ENCODE results near the gene WDR76. TPM values are rescaled to one million over a fixed set of nuclear protein-coding genes. Genes with fewer than 3 reads are reported as not detected.

WDR76 gene
- total RNA-seq, 1 experiment from 2014 or later, result 27.2 TPM

- BruUV-seq (replicated peaks), result no TSS peak
Measured at GRCh38 chr15:43873651-43874050, 46.8 kb downstream of the WDR76 start.

GRCh38 chr15:43876872-43877271, 50.1 kb downstream of the WDR76 start:
- CTCF ChIA-PET, result interaction anchor here (0.6 kb wide), 2 partner anchors 127 to 347 kb away, joined by 3 to 5 read pairs; no protein-coding TSS in a partner anchor

More at GRCh38 chr15:43873651-43874050, 46.8 kb downstream of the WDR76 start:
- no peak overlapping the region for H3K27ac ChIP-seq
- H3K36me3 ChIP-seq (ENCODE audit: low read depth), result no peaks in the 10 kb centered on the region
- no peaks in the 10 kb centered on the region for H4K20me1 ChIP-seq (ENCODE audit: insufficient read depth)
- no peaks in the 10 kb centered on the region for H3K4me1 ChIP-seq (replicated peaks; ENCODE audit: insufficient read depth)
- H3K27me3 ChIP-seq (ENCODE audit: insufficient read depth, low read depth), result no peaks in the 10 kb centered on the region
- no peak for DNase-seq
- no peaks in the 10 kb centered on the region for H3K79me2 ChIP-seq (ENCODE audit: low read depth)
- intact Hi-C loops (cut with micrococcal nuclease; ENCODE audit: unreplicated experiment), result loop anchor here (5.0 kb wide), 1 partner anchor 629 kb away; no protein-coding TSS in a partner anchor
- H3F3A ChIP-seq (ENCODE audit: insufficient read depth, low read depth), result no peaks in the 10 kb centered on the region
- H3K4me3 ChIP-seq, result no peak overlapping the region
- POLR2A ChIA-PET (ENCODE audit: unreplicated experiment), result no interaction called here
- no peaks in the 10 kb centered on the region for H3K9me3 ChIP-seq (ENCODE audit: insufficient read depth, low read depth)
- no peak overlapping the region for H3K4me2 ChIP-seq
- CTCF ChIA-PET, result no interaction called here
- no peak for TF ChIP-seq CTCF (conservative IDR thresholded peaks at IDR 0.05)
- no peak for TF ChIP-seq EZH2 (IDR thresholded peaks at IDR 0.05; ENCODE audit: low read depth)
- H3K9me2 ChIP-seq (ENCODE audit: insufficient read depth), result no peaks in the 10 kb centered on the region
- H2AFZ ChIP-seq, result no peak overlapping the region

GRCh38 chr15:43877371-43877770, 50.6 kb downstream of the WDR76 start:
- DNase-seq, result no peak
- Histone ChIP-seq H3K4me2 (no peak overlapping the region), H3F3A (ENCODE audit: insufficient read depth, low read depth) (no peaks in the 10 kb centered on the region), H3K9me3 (ENCODE audit: insufficient read depth, low read depth) (no peaks in the 10 kb centered on the region), H3K4me3 (no peak overlapping the region), H4K20me1 (ENCODE audit: insufficient read depth) (no peaks in the 10 kb centered on the region), H2AFZ (no peak overlapping the region), H3K36me3 (ENCODE audit: low read depth) (no peaks in the 10 kb centered on the region), H3K79me2 (ENCODE audit: low read depth) (no peaks in the 10 kb centered on the region), H3K27me3 (ENCODE audit: insufficient read depth, low read depth) (no peaks in the 10 kb centered on the region), H3K9me2 (ENCODE audit: insufficient read depth) (no peaks in the 10 kb centered on the region), H3K27ac (no peak overlapping the region), H3K4me1 (replicated peaks; ENCODE audit: insufficient read depth) (no peaks in the 10 kb centered on the region)
- CTCF ChIA-PET, result interaction anchor here (0.6 kb wide), 1 partner anchor 126 kb away, joined by 3 read pairs; no protein-coding TSS in a partner anchor
- TF ChIP-seq CTCF (conservative IDR thresholded peaks at IDR 0.05) (no peak), EZH2 (IDR thresholded peaks at IDR 0.05; ENCODE audit: low read depth) (no peak)
- POLR2A ChIA-PET (ENCODE audit: unreplicated experiment), result interaction anchor here (0.7 kb wide), 1 partner anchor 696 kb away, joined by 3 read pairs; no protein-coding TSS in a partner anchor
- intact Hi-C loops (cut with micrococcal nuclease; ENCODE audit: unreplicated experiment), result no loop called here
- BruUV-seq (replicated peaks), result no TSS peak

More at GRCh38 chr15:43876872-43877271, 50.1 kb downstream of the WDR76 start:
- no peak overlapping the region for H3K4me3 ChIP-seq
- no peaks in the 10 kb centered on the region for H3K9me3 ChIP-seq (ENCODE audit: insufficient read depth, low read depth)
- no peak overlapping the region for H3K27ac ChIP-seq
- no peaks in the 10 kb centered on the region for H3F3A ChIP-seq (ENCODE audit: insufficient read depth, low read depth)
- no peaks in the 10 kb centered on the region for H3K27me3 ChIP-seq (ENCODE audit: insufficient read depth, low read depth)
- no peaks in the 10 kb centered on the region for H3K36me3 ChIP-seq (ENCODE audit: low read depth)
- TF ChIP-seq CTCF (conservative IDR thresholded peaks at IDR 0.05) (no peak), EZH2 (IDR thresholded peaks at IDR 0.05; ENCODE audit: low read depth) (no peak)
- no peaks in the 10 kb centered on the region for H3K9me2 ChIP-seq (ENCODE audit: insufficient read depth)
- no TSS peak for BruUV-seq (replicated peaks)
- H2AFZ ChIP-seq, result no peak overlapping the region
- intact Hi-C loops (cut with micrococcal nuclease; ENCODE audit: unreplicated experiment), result no loop called here
- H3K4me1 ChIP-seq (replicated peaks; ENCODE audit: insufficient read depth), result no peaks in the 10 kb centered on the region
- no peaks in the 10 kb centered on the region for H4K20me1 ChIP-seq (ENCODE audit: insufficient read depth)
- POLR2A ChIA-PET (ENCODE audit: unreplicated experiment), result no interaction called here
- DNase-seq, result no peak
- H3K4me2 ChIP-seq, result no peak overlapping the region
- H3K79me2 ChIP-seq (ENCODE audit: low read depth), result no peaks in the 10 kb centered on the region

Data from PC-9 (cell line).